Stimulated activated CD8-positive, alpha-beta memory T cell treated with anti-CD3 and anti-CD28 coated beads, Interleukin-12 subunit alpha, Interleukin-12 subunit beta, amount 100 ng/mL, for 1 hour (primary cell): ENCODE data around the gene C14orf180.
"Not testable (repeated sequence)": the region's sequence is repeated elsewhere in the genome, so short reads cannot be mapped to it uniquely, and the experiment has no call there.

Experiments used
- DNase-seq: peaks from one replicate; pipeline ENCODE4 v3.0.0-alpha.2; 2020; ENCODE audit warnings: low read depth

The C14orf180 gene

GRCh38 chr14:104578321-104578720, 1.2 kb upstream of the C14orf180 start:
- no peak for DNase-seq

GRCh38 chr14:104579939-104580338, 375 bp downstream of the C14orf180 start:
- not testable (repeated sequence) for DNase-seq

GRCh38 chr14:104580961-104581360, 1.4 kb downstream of the C14orf180 start:
- DNase-seq = no peak

GRCh38 chr14:104581521-104581920, 2.0 kb downstream of the C14orf180 start:
- no peak for DNase-seq

- no peak for DNase-seq
Measured at GRCh38 chr14:104582005-104582404, 2.4 kb downstream of the C14orf180 start.

DNA sequence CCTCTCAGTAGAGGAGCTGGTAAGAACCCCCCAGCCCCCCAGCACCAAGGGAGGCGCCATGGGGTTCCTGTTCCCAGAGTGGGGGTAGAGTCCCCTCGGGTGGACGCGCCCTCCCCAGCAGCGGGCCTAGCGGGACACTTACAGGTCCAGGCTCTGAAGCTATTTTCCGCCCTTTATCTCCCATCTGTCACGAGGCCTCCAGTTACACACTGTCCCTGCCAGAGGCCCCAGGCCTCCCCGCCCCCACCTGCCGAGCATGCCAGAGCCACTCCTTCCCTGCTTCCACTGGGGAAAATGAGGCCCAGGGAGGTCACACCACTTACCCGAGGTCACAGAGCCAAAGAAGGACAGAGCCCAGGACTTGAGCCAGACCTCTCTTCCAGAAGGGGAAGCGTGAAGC, 3.1 kb downstream of the C14orf180 start:
- DNase-seq = no peak

DNA sequence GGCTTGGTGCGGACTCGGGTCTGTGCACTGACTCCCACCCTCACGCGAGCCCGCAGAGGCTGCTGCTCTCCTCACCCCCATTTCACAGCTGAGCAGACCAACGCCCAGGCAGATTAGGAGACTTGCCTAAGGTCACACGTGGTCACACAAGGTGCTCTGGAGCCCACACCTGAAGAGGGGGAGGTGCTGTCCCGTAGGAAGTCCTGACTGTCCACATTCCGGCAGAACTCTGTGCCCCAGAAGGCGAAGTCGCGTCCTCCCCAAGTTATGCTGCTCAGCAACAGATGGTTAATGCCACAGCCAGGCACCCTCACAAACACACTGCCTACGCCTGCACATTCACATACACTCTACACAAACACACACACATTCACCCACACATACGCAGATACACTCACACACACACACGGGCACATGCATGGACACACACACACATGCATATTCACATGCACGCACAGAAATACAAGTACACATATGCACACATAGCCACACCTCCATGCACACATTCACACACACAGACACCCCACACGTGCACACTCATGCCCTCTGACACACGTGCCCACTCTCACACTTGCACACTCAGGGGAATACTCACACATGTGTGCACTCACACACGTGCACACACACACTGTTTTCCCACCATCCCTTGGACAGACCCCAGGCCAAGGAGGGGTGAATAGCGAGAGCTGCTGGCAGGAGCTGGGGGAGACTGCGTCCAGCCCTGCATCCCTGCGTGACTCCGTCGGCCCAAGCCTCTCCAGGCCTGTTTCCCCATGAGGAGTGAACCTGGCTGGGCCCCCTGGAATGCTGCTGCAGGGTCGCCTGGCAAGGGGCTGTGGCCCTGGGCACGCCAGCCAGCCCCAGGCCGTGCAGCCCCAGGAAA, 4.1 kb downstream of the C14orf180 start:
- no peak for DNase-seq

DNA sequence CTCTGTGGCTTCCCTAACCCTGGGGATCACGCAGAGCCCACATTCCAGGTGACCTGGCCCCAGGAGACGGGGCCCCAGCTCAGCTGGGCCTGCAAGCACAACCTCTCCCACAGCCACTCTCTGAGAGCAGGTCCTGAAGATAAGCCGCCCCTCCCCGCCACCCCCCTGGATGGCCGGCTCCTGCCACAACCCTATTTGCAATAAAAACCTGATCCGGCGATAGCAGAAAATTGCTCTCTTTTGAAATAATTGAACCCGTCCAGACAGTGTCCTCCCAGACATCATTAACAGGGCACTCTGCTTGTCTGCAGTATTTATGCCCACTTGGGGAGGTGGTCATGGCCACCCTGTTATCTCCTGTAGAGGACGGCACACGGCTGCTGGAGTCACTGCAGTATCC, 5.0 kb downstream of the C14orf180 start:
- DNase-seq = no peak

DNA sequence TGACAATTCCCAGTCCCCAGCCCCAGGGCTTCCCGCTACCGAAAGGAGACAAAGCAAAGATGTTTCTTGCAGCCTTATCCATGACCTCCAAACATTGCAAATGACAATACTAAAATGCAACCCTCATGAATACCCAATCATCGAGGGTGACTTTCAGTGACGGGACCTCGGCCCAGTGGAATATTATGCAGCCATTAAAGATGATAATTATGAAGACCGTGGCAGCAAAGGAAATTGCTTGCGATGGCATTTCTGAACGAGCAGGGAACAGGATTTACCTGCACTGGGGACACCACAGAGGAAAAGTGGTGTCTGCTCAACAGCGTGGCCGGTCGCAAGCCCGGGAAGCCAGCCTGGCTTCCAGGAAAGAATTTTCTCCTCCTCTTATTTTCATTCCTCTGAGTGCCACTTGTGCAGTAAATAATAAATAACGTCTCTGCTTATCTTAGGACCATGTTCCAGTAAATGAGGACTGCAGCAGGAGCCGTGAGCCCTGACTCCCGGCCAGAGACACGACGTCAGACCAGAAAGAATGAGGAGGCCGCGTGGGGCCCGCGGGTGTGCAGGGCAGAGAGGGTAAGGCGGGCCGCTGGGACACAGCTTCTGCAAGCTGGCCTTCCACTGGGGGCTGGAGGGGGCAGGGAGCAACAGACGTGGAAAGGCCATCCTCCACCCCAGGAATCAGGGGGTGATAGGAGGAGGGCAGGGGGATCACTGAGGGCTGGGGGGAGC, 6.6 kb downstream of the C14orf180 start:
- no peak for DNase-seq

DNA sequence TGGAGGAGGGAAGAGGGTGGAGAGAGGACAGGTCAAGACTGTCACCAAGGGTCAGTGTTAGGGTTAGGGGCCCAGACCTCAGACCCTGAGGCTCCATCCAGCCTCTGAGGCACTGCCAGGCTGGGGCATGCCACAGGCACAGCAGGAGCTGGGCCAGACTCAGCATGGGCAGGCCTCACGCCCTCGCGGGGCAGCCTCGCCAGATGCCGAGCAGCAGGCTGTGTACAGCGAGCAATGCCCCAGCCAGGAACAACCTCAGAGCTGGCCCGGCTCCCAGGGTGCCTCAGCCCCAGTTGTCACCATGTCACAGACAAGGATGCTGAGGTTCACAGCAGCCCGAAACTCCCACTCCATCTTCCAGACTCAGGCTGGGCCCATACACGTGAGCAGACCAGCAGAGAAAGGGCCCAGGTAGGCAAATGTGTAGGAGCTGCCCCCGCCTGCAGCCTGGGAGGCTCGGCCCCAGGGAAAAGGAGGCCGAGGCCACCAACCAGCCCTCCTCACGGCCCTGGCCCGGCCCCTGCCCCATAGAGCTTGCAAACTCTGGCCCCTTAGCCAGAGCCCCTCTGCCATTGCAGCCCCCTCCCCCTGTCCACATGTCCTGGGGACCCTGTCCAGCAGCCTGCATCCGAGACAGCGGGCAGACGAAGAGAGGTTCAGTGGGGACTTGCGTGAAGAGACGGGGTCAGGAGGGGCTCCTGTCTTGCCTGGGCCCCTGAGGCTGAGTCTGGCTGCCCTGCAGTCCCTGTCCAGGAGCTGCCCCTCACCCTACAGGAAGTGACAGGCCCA, 7.5 kb downstream of the C14orf180 start:
- no peak for DNase-seq

GRCh38 chr14:104587641-104588040, 8.1 kb downstream of the C14orf180 start:
- DNase-seq = no peak

- DNase-seq = no peak
Measured at GRCh38 chr14:104588066-104588857, 8.7 kb downstream of the C14orf180 start.

DNA sequence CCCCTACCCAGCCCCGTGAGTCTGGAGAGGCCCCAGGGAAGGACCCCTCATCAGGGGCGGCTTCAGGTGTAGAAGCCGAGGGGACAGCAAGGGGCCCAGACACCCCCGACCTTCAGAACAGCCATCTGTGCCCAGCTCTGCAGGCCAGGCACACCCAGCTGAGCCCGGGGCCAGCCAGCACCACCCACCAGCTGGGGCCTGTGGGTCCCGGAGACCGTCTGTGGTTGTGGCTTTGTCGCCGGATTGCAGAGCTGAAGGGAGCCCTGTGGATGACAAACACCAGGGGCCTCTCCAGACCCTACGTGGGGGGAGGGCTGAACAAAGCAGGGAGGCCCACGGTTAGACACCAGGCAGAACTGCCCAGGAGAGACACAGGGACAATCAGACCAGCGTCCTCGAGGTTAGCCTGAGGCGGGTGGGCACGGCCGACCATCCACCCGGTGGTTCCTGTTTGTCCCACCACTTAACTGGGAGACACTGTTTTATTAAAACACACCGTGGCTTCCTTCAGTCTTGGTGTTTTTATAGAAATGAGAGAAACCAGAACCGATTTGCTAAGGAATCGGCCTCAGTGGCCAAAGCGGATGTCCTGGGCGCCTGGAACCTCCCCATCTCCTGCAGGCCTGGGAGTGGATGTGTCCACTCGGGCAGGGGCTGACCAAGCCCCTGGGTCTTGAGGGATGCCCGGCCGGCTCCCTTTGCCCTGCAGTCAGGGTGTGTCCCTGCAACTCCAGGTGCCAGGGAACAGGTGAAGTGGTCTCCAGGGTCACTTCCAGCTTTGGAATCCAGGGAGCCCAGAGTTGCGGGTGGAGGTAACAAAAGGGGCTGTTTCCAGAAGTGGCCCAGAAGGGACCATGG, 10.0 kb downstream of the C14orf180 start:
- no peak for DNase-seq

- DNase-seq = no peak
Measured at GRCh38 chr14:104590240-104590965, 10.8 kb downstream of the C14orf180 start.

GRCh38 chr14:104591031-104591430, 11.5 kb downstream of the C14orf180 start:
- DNase-seq = no peak

DNA sequence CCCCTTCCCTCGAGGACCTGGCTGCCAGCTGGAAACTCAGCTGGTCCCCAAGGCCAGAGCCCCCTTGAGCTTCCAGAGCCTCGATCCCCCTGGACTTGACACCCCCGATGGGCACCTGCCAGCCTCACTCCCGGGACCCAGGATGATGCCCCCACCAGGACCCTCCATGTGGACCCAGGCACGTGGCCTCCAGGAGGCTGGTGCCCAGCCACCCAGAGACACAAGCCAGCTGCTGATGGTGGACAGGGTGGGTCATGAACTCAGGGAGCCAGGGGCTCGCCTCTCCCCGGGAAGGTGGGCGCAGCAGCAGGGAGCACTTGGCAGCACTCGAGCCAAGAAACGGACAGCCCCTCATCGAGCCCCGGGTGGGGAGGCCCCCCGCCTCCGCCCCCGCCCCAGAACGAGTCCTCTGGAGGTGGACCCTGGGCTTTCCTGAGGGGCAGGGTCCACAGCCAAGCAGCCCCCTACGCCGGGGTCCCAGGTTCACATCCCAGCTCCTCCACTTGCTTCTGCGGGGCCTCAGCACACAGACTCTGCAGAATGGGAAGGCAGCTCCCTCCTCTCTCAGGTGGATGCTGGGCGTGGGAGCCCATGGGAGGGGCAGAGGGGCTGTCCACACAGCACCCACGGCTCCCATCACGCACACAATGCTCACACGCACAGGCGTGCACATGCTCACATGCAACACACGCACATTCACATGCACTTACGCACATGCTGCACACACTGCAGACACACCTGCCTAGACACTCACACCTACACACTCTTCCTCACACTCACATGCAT, 12.1 kb downstream of the C14orf180 start:
- DNase-seq = no peak

- no peak for DNase-seq
Measured at GRCh38 chr14:104592292-104592672, 12.7 kb downstream of the C14orf180 start.

DNA sequence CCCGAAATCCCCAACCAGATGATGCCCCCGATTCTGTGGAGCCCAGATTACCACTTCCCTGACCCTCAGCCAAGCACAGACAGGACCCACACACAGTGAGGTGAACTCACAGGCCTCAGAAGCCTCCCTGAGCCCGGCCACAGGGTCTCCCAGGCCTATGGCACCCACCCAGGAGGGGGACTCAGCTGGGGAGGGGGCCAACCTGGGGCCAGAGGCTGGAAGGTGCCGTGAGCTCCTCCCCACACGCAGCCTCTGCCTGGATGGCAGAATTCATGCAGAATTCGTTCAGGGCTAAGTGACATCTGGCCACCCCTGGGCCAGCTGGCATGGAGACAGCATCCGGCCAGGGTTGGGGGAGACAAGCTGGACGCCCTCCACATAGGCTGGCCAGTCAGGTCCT, 13.2 kb downstream of the C14orf180 start:
- no peak for DNase-seq

DNA sequence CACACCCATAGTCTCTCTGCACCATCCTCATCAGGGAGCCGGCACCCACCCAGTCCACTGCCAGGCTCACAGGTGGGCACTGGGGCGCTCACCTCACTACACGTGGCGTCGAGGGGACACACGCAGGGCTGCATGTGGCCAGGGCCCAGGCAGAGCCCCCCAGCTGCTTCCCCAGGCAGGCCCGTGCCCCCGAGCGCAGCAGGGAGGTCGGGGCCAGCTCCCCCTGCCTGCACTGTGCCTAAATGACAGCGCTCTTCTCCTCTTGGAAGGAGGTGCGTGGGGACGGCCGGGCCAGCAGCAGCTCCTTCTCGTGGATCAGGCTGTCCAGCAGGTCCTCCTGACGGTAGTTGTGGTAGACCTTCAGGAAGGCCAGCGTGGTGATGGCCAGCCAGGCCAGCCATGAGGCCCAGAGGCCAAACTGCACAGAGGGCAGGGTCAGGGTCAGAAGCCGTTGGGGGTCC, 13.7 kb downstream of the C14orf180 start:
- no peak for DNase-seq
